ENCODE measurements around the gene SLC29A3.
"Not testable (repeated sequence)": the region's sequence is repeated elsewhere in the genome, so short reads cannot be mapped to it uniquely, and the experiment has no call there.

The SLC29A3 gene

GRCh38 chr10:71349406-71349805, 30.3 kb downstream of the SLC29A3 start:
- no peak for DNase-seq

- DNase-seq: no peak
Measured at GRCh38 chr10:71351087-71351486, 32.0 kb downstream of the SLC29A3 start.

GRCh38 chr10:71351628-71352319, 32.7 kb downstream of the SLC29A3 start:
- no peak for DNase-seq

- DNase-seq: no peak
Measured at GRCh38 chr10:71353639-71354038, 34.6 kb downstream of the SLC29A3 start.

- DNase-seq: no peak
Measured at GRCh38 chr10:71354776-71355175, 35.7 kb downstream of the SLC29A3 start.

GRCh38 chr10:71355886-71356285, 36.8 kb downstream of the SLC29A3 start:
- no peak for DNase-seq

- no peak for DNase-seq
Measured at GRCh38 chr10:71357792-71358265, 38.8 kb downstream of the SLC29A3 start.

- no peak for DNase-seq
Measured at GRCh38 chr10:71358277-71358676, 39.2 kb downstream of the SLC29A3 start.

- DNase-seq: not testable (repeated sequence)
Measured at GRCh38 chr10:71358906-71359305, 39.8 kb downstream of the SLC29A3 start.

- no peak for DNase-seq
Measured at GRCh38 chr10:71359364-71360046, 40.4 kb downstream of the SLC29A3 start.

GRCh38 chr10:71360735-71361134, 41.7 kb downstream of the SLC29A3 start:
- no peak for DNase-seq

- no peak for DNase-seq
Measured at GRCh38 chr10:71361581-71361980, 42.5 kb downstream of the SLC29A3 start.

GRCh38 chr10:71362141-71362540, 43.1 kb downstream of the SLC29A3 start:
- no peak for DNase-seq

- DNase-seq: no peak
Measured at GRCh38 chr10:71363936-71364335, 44.9 kb downstream of the SLC29A3 start.

GRCh38 chr10:71365366-71365765, 46.3 kb downstream of the SLC29A3 start:
- no peak for DNase-seq

- DNase-seq: no peak
Measured at GRCh38 chr10:71366690-71367089, 47.6 kb downstream of the SLC29A3 start.

- DNase-seq: no peak
Measured at GRCh38 chr10:71367271-71367670, 48.2 kb downstream of the SLC29A3 start.

- no peak for DNase-seq
Measured at GRCh38 chr10:71368176-71368575, 49.1 kb downstream of the SLC29A3 start.

- DNase-seq: no peak
Measured at GRCh38 chr10:71368643-71369042, 49.6 kb downstream of the SLC29A3 start.

- DNase-seq: no peak
Measured at GRCh38 chr10:71369602-71370001, 50.5 kb downstream of the SLC29A3 start.

- no peak for DNase-seq
Measured at GRCh38 chr10:71370031-71370430, 51.0 kb downstream of the SLC29A3 start.

- DNase-seq: no peak
Measured at GRCh38 chr10:71371750-71372166, 52.7 kb downstream of the SLC29A3 start.

- DNase-seq: no peak
Measured at GRCh38 chr10:71372882-71373495, 53.9 kb downstream of the SLC29A3 start.
